HepG2 (cell line): ENCODE measurements around the gene CCNL1. TPM values are rescaled to one million over a fixed set of nuclear protein-coding genes. Genes with fewer than 3 reads are reported as not detected.
A peak's percentile ranks its signal among the peaks of the same experiment; 100 is the strongest.

Experiments used
- ATAC-seq: fragments of 200-7000 bp; cut with Tn5 transposase; 3 replicates; pipeline ENCODE4 v1.9.1; 2020; ENCODE audit warnings: mild to moderate bottlenecking, moderate library complexity
- BruUV-seq: library from RNA; stranded (reverse); fragments of 400-500 nt; replicated peaks from 2 replicates; lab custom pipeline; 2021; lab: Mats Ljungman, UMichigan
- CTCF ChIA-PET: fragments of 300-600 bp; formaldehyde crosslinking; extraction: SDS; loops from one replicate; lab custom pipeline; 2021; ENCODE audit warnings: low total read pairs, inconsistent platforms, low intra/inter-chr PET ratio; lab: Yijun Ruan, JAX
- POLR2A ChIA-PET: fragments of 350-600 bp; sonication (Branson Sonifier 250); formaldehyde crosslinking; loops from one replicate; lab custom pipeline; 2020; ENCODE audit warnings: antibody characterized with exemption, inconsistent platforms; lab: Yijun Ruan, JAX
- DNase-seq: peaks from one replicate; pipeline ENCODE4 v3.0.0-alpha.2; 2015; ENCODE audit warnings: low spot score
- FAIRE-seq: peaks from 3 replicates; lab custom pipeline; 2011; peaks lifted over from hg19 to GRCh38; lab: Jason Lieb, UNC
- H2AFZ ChIP-seq: one replicate; pipeline ENCODE4 v1.6.1; 2011; ENCODE audit warnings: low read length, inconsistent platforms
- H3K27ac ChIP-seq: fragments of 300-600 bp; 3 replicates; pipeline ENCODE4 v1.8.0; 2011; ENCODE audit warnings: mixed run types, mild to moderate bottlenecking, mixed read lengths, low read length, inconsistent platforms; ENCODE audit not compliant: insufficient read depth; ENCODE audit errors: extremely low read length
- H3K27me3 ChIP-seq, 2 experiments: fragments of 200-600 bp in 1 of 2; 2 replicates in 1 of 2; 3 replicates in 1 of 2; pipeline versions ENCODE4 v1.6.0 to v1.8.0; 2011; ENCODE audit warnings: low read length in 2 of 2, mild to moderate bottlenecking in 2 of 2, moderate library complexity in 2 of 2, inconsistent platforms in 1 of 2; ENCODE audit not compliant: insufficient read depth in 2 of 2, control insufficient read depth in 1 of 2
- H3K36me3 ChIP-seq, 2 experiments: fragments of 200-600 bp in 1 of 2; replicated peaks in 1 of 2; 2 replicates in 1 of 2; 3 replicates in 1 of 2; pipeline versions ENCODE4 v1.5.1 to v1.8.0; 2011; ENCODE audit warnings: low read length in 2 of 2, inconsistent platforms in 1 of 2; ENCODE audit not compliant: insufficient read depth in 2 of 2, control insufficient read depth in 1 of 2
- H3K4me1 ChIP-seq: 2 replicates; pipeline ENCODE4 v1.5.1; 2012; ENCODE audit warnings: low read length, inconsistent platforms; ENCODE audit not compliant: insufficient read depth
- H3K4me2 ChIP-seq: 2 replicates; pipeline ENCODE4 v1.6.0; 2011; ENCODE audit warnings: low read depth, low read length, inconsistent platforms
- H3K4me3 ChIP-seq, 3 experiments: fragments of 200-600 bp in 1 of 3; sonication (generic), shearing (Covaris generic) in 1 of 3; replicated peaks in 1 of 3; 2 replicates each; pipeline ENCODE4 v1.5.1; 2011 to 2016; ENCODE audit warnings: low read length in 3 of 3, inconsistent platforms in 2 of 3, low read depth in 2 of 3, mild to moderate bottlenecking in 2 of 3, control low read depth in 1 of 3, mixed read lengths in 1 of 3; ENCODE audit not compliant: insufficient read depth in 1 of 3
- H3K79me2 ChIP-seq: one replicate; pipeline ENCODE4 v1.6.1; 2011; ENCODE audit warnings: low read length, inconsistent platforms; ENCODE audit not compliant: insufficient read depth
- H3K9ac ChIP-seq: 2 replicates; pipeline ENCODE4 v1.6.0; 2011; ENCODE audit warnings: mild to moderate bottlenecking, low read depth, low read length, inconsistent platforms; ENCODE audit not compliant: insufficient read depth
- H3K9me3 ChIP-seq: 2 replicates; pipeline ENCODE4 v1.5.1; 2012; ENCODE audit warnings: mild to moderate bottlenecking, low read length
- H4K20me1 ChIP-seq: 2 replicates; pipeline ENCODE4 v1.6.0; 2011; ENCODE audit warnings: inconsistent platforms, mild to moderate bottlenecking, low read length, moderate library complexity; ENCODE audit not compliant: insufficient read depth
- CEBPB ChIP-seq: IDR thresholded peaks from 2 replicates; pipeline ENCODE4 v1.6.1; 2011; ENCODE audit warnings: low read depth, low read length, improper control_type of control experiment, borderline replicate concordance
- CEBPG ChIP-seq: IDR thresholded peaks from 2 replicates; pipeline ENCODE4 v1.6.1; 2016
- EP300 ChIP-seq, 3 experiments: sonication (generic) in 1 of 3; formaldehyde crosslinking in 1 of 3; IDR thresholded peaks; 2 replicates each; pipeline versions ENCODE4 v1.5.1 to v1.6.1; 2011 to 2020; ENCODE audit warnings: low read depth in 2 of 3, low read length in 2 of 3, borderline replicate concordance in 1 of 3, improper control_type of control experiment in 1 of 3, mild to moderate bottlenecking in 1 of 3, missing genetic modification reagents in 1 of 3, moderate library complexity in 1 of 3
- FOSL1 ChIP-seq: sonication (generic); formaldehyde crosslinking; IDR thresholded peaks from 2 replicates; pipeline ENCODE4 v1.9.0; 2021; ENCODE audit warnings: missing genetic modification reagents, borderline replicate concordance
- FOSL2 ChIP-seq: sonication (generic); formaldehyde crosslinking; IDR thresholded peaks from 2 replicates; pipeline ENCODE4 v1.4.0; 2020; ENCODE audit warnings: missing genetic modification reagents
- GATAD2A ChIP-seq: IDR thresholded peaks from 2 replicates; pipeline ENCODE4 v1.6.1; 2016
- HOXA5 ChIP-seq: sonication (generic); formaldehyde crosslinking; IDR thresholded peaks from 2 replicates; pipeline ENCODE4 v1.4.0; 2020; ENCODE audit warnings: missing genetic modification reagents
- ZNF121 ChIP-seq: sonication (generic); formaldehyde crosslinking; IDR thresholded peaks from 2 replicates; pipeline ENCODE4 v1.5.0; 2020; ENCODE audit warnings: mild to moderate bottlenecking, missing genetic modification reagents
- WGBS: methylation state at CpG from one replicate; pipeline ENCODE4 v1.1.6; 2017; ENCODE audit warnings: low lambda C conversion rate; 5-methylcytosine and 5-hydroxymethylcytosine counted together
- in situ Hi-C: cut with HindIII; loops from 2 replicates; pipeline ENCODE4 v1.10.0; 2017; ENCODE audit warnings: low pct_unique_long_range_greater_than_20kb; ENCODE audit not compliant: extremely low pct_ligation_motif_present
- intact Hi-C: fragments of 100-400 bp; cut with micrococcal nuclease; formaldehyde crosslinking; loops from one replicate; pipeline ENCODE4 v1.10.0; 2022; ENCODE audit not compliant: unreplicated experiment
- polyA plus RNA-seq, 8 experiments: library from polyadenylated mRNA; depleted of rRNA in 3 of 8; stranded (reverse) in 7 of 8; unstranded in 1 of 8; fragments of >200 nt; fragmentation: Illumina TruSeq in 4 of 8; extraction: Trizol in 4 of 8; gene quantifications; 2 replicates each; pipeline versions ENCODE4 v1.2.1 to v1.2.3, GENCODE V29; 2011 to 2016; ENCODE audit warnings: low read depth in 4 of 8, missing spikeins in 1 of 8, mixed read lengths in 1 of 8; ENCODE audit not compliant: insufficient read depth in 1 of 8
- total RNA-seq, 5 experiments: library from RNA; depleted of rRNA; stranded (reverse); fragments of >200 nt; fragmentation: Illumina TruSeq; extraction: Trizol; gene quantifications; 2 replicates each; pipeline ENCODE4 v1.2.3, GENCODE V29; 2016; ENCODE audit warnings: low read depth in 1 of 5
- TF ChIP-seq, protein P1 (sequence below), 2 experiments: fragments of 450-650 bp in 1 of 2; sonication (generic) in 1 of 2; formaldehyde crosslinking; IDR thresholded peaks; 2 replicates each; pipeline versions ENCODE4 v1.5.0 to v1.8.0; 2020 to 2022; ENCODE audit warnings: mild to moderate bottlenecking in 1 of 2, missing genetic modification reagents in 1 of 2
- TF ChIP-seq, protein P2 (sequence below): sonication (generic); formaldehyde crosslinking; IDR thresholded peaks from 2 replicates; pipeline ENCODE4 v1.4.0; 2020; ENCODE audit warnings: low read depth, mild to moderate bottlenecking, missing genetic modification reagents

The CCNL1 gene
- total and polyA plus RNA-seq, 2 of the 13 experiments (the other 11 are each of a cell fraction or from before 2014, with no cell fraction given) = 151 to 303 TPM

DNA sequence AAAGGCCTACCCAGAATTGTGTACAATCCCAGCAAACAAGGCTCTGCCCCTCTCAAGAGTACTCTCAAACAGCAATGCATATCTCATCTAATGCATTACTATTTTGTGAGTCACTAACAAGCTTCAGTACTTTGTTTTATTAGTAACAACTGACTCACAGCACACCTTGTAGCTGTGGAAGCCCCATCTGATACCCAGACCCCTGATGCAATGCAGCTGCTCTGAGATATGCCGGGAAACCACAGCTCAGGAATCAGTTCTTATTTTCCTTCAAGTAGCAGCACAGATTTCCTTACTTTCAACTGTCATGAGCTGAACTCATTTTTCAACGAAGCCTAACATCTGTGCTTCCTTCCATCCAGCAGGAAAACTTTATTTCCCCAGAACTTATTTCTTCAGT, 37.8 kb downstream of the CCNL1 start:
- no peak for FAIRE-seq
- H3K36me3 ChIP-seq = no peaks in the 10 kb centered on the region
- intact Hi-C loops (no loop called here), in situ Hi-C loops (no loop called here)
- CTCF ChIA-PET = no interaction called here
- no peak for ATAC-seq
- H3K4me3 ChIP-seq = no peak overlapping the region
- no peak overlapping the region for H3K9ac ChIP-seq
- 0 out of 2 replicates have a peak overlapping the region, but pooled peaks have one; percentile 18 for H3K4me2 ChIP-seq
- no peaks in the 10 kb centered on the region for H4K20me1 ChIP-seq
- TF ChIP-seq HOXA5 (no peak), CEBPB (peak; percentile 63; the same call in 1 of the 2 replicates), CEBPG (CRISPR knock-in tag) (0 out of 2 replicates have a peak, but pooled peaks have one; percentile 7), FOSL2 (CRISPR knock-in tag) (peak; percentile 90), FOSL1 (0 out of 2 replicates have a peak, but pooled peaks have one; percentile 47), EP300 (IDR thresholded peaks at IDR 0.05; ENCODE audit: low read depth in 2 of 2, low read length in 2 of 2) (peak in 1 of 2 experiments; percentile 40; a peak in 1 of 4 replicates), EP300 (CRISPR knock-in tag; IDR thresholded peaks at IDR 0.05; ENCODE audit: borderline replicate concordance) (no peak), GATAD2A (CRISPR knock-in tag) (peak; percentile 56; the same call in 1 of the 2 replicates), ZNF121 (CRISPR knock-in tag) (no peak)
- TF ChIP-seq, protein P1, sequence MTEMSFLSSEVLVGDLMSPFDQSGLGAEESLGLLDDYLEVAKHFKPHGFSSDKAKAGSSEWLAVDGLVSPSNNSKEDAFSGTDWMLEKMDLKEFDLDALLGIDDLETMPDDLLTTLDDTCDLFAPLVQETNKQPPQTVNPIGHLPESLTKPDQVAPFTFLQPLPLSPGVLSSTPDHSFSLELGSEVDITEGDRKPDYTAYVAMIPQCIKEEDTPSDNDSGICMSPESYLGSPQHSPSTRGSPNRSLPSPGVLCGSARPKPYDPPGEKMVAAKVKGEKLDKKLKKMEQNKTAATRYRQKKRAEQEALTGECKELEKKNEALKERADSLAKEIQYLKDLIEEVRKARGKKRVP (CRISPR knock-in tag; IDR thresholded peaks at IDR 0.05) = peak in 1 of 2 experiments; percentile 83; a peak in 2 of 4 replicates
- TF ChIP-seq, protein P2, sequence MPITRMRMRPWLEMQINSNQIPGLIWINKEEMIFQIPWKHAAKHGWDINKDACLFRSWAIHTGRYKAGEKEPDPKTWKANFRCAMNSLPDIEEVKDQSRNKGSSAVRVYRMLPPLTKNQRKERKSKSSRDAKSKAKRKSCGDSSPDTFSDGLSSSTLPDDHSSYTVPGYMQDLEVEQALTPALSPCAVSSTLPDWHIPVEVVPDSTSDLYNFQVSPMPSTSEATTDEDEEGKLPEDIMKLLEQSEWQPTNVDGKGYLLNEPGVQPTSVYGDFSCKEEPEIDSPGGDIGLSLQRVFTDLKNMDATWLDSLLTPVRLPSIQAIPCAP = no peak
- no peaks in the 10 kb centered on the region for H3K9me3 ChIP-seq
- no peak overlapping the region for H2AFZ ChIP-seq
- peaks cover 86% of the 10 kb centered on the region for H3K4me1 ChIP-seq
- peak overlapping the region; percentile 23 for H3K27ac ChIP-seq
- DNase-seq = peak; percentile 43
- H3K27me3 ChIP-seq = no peaks in the 10 kb centered on the region
- POLR2A ChIA-PET = interaction anchor here (1.1 to 14.4 kb wide), 8 partner anchors 8 to 567 kb away, joined by 3 to 166 read pairs (median 21); partner anchors contain the start of genes CCNL1 and SSR3
- H3K79me2 ChIP-seq = no peaks in the 10 kb centered on the region
- no TSS peak for BruUV-seq
- WGBS = 24% methylated on average over 2 of the region's 2 CpGs
